ENCODE results near the gene GBP7.

Gene GBP7

GRCh38 chr1:89104687-89105086, 71.1 kb downstream of the GBP7 start:
- DNase-seq = no peak

GRCh38 chr1:89104147-89104546, 71.7 kb downstream of the GBP7 start:
- no peak for DNase-seq

GRCh38 chr1:89102021-89102420, 73.8 kb downstream of the GBP7 start:
- DNase-seq = no peak

- no peak for DNase-seq
Observed at GRCh38 chr1:89100412-89100811, 75.4 kb downstream of the GBP7 start.

- DNase-seq = no peak
Observed at GRCh38 chr1:89098857-89099256, 76.9 kb downstream of the GBP7 start.

GRCh38 chr1:89095737-89096136, 80.1 kb downstream of the GBP7 start:
- no peak for DNase-seq

- DNase-seq = no peak
Observed at GRCh38 chr1:89089962-89090361, 85.8 kb downstream of the GBP7 start.

- DNase-seq = no peak
Observed at GRCh38 chr1:89088572-89088971, 87.2 kb downstream of the GBP7 start.

GRCh38 chr1:89087241-89087640, 88.6 kb downstream of the GBP7 start:
- DNase-seq = no peak

GRCh38 chr1:89085781-89086180, 90.0 kb downstream of the GBP7 start:
- no peak for DNase-seq

All from NCI-H1105 treated with DMSO at 0.1 percent for 48 hours (cell line).